ENCODE measurements around the gene XKR3. TPM values are rescaled to one million over a fixed set of nuclear protein-coding genes. Genes with fewer than 3 reads are reported as not detected.

Gene XKR3
- under 0.01 TPM in 1 of 2 replicates, not detected in the other for total RNA-seq

GRCh38 chr22:16824716-16825687 lies at the start of gene XKR3:
XKR3 (minus strand) TSS chr22:16825411; CDS start chr22:16808073, 17,338 bp downstream.

Small RNA genes lying within 50 kb of the gene (small RNA-seq; reads per million reads assigned to genes)
- not detected for gene GPM6BP3

Other genes starting within 250 kb of the XKR3 start
- gene CCT8L2, start 232.6 kb downstream of the XKR3 start, total RNA-seq: not detected in 2 replicates
- gene GAB4, start 182.8 kb upstream of the XKR3 start, total RNA-seq: not detected in 2 replicates

Measured in subcutaneous preadipocyte (primary cell).